Neural progenitor cell (in vitro differentiated cells): Measurements from ENCODE around the gene SDR39U1. TPM values are rescaled to one million over a fixed set of nuclear protein-coding genes. Genes with fewer than 3 reads are reported as not detected.

ENCODE experiments used
- DNase-seq: peaks from one replicate; pipeline ENCODE4 v3.0.0-alpha.2; 2016; ENCODE audit warnings: low spot score
- H2AFZ ChIP-seq: fragments of 200-600 bp; sonication (generic); replicated peaks from 2 replicates; pipeline ENCODE4 v1.6.1; 2016; ENCODE audit warnings: antibody characterized with exemption
- H3F3A ChIP-seq: fragments of 200-600 bp; sonication (generic); 2 replicates; pipeline ENCODE4 v1.6.1; 2016; ENCODE audit warnings: antibody characterized with exemption, low read depth
- H3K27ac ChIP-seq: fragments of 200-600 bp; sonication (generic); 2 replicates; pipeline ENCODE4 v1.5.1; 2016; ENCODE audit warnings: mild to moderate bottlenecking
- H3K27me3 ChIP-seq: fragments of 200-600 bp; sonication (generic); 2 replicates; pipeline ENCODE4 v1.6.1; 2016; ENCODE audit warnings: mild to moderate bottlenecking, moderate library complexity
- H3K36me3 ChIP-seq: fragments of 200-600 bp; sonication (generic); 2 replicates; pipeline ENCODE4 v1.5.1; 2016
- H3K4me1 ChIP-seq: fragments of 200-600 bp; sonication (generic); 2 replicates; pipeline ENCODE4 v1.6.1; 2016; ENCODE audit warnings: mixed run types
- H3K4me2 ChIP-seq: fragments of 200-600 bp; sonication (generic); 2 replicates; pipeline ENCODE4 v1.6.1; 2016
- H3K4me3 ChIP-seq: fragments of 200-600 bp; sonication (generic); 2 replicates; pipeline ENCODE4 v1.5.1; 2016
- H3K79me2 ChIP-seq: fragments of 200-600 bp; sonication (generic); 2 replicates; pipeline ENCODE4 v1.6.1; 2016; ENCODE audit warnings: low read depth
- H3K9ac ChIP-seq: fragments of 200-600 bp; sonication (generic); 2 replicates; pipeline ENCODE4 v1.6.1; 2016
- H3K9me3 ChIP-seq: fragments of 200-600 bp; sonication (generic); 2 replicates; pipeline ENCODE4 v1.5.1; 2016; ENCODE audit warnings: low read depth
- H4K20me1 ChIP-seq: fragments of 200-600 bp; sonication (generic); 2 replicates; pipeline ENCODE4 v1.6.1; 2016; ENCODE audit warnings: low read depth
- H3K27ac Mint-ChIP-seq: 3 replicates; pipeline ENCODE4 v1.8.0; 2021; ENCODE audit warnings: mixed read lengths
- H3K27me3 Mint-ChIP-seq: 2 replicates; pipeline ENCODE4 v1.8.0; 2022; ENCODE audit warnings: low read depth, mild to moderate bottlenecking, inconsistent platforms, moderate library complexity, mixed read lengths; ENCODE audit not compliant: insufficient read depth
- H3K36me3 Mint-ChIP-seq: 3 replicates; pipeline ENCODE4 v1.8.0; 2021; ENCODE audit warnings: mixed read lengths
- H3K4me1 Mint-ChIP-seq: 3 replicates; pipeline ENCODE4 v1.8.0; 2021; ENCODE audit warnings: mixed read lengths
- H3K4me3 Mint-ChIP-seq: 3 replicates; pipeline ENCODE4 v1.8.0; 2021; ENCODE audit warnings: mild to moderate bottlenecking, moderate library complexity, mixed read lengths
- H3K9me3 Mint-ChIP-seq: 3 replicates; pipeline ENCODE4 v1.8.0; 2020; ENCODE audit warnings: mixed read lengths
- EZH2 ChIP-seq: fragments of 200-600 bp; sonication (generic); IDR thresholded peaks from 2 replicates; pipeline ENCODE4 v1.6.1; 2017; ENCODE audit warnings: antibody characterized with exemption, mild to moderate bottlenecking, moderate library complexity
- EZH2phosphoT487 ChIP-seq: fragments of 200-600 bp; sonication (generic); IDR thresholded peaks from 2 replicates; pipeline ENCODE4 v1.6.1; 2017; ENCODE audit warnings: antibody characterized with exemption
- total RNA-seq: library from RNA; depleted of rRNA; stranded (reverse); fragments of >200 nt; gene quantifications from 2 replicates; pipeline ENCODE4 v1.2.3, GENCODE V29; 2015; ENCODE audit warnings: low replicate concordance
- TF ChIP-seq, protein P1 (sequence below): fragments of 200-600 bp; sonication (generic); IDR thresholded peaks from 2 replicates; pipeline ENCODE4 v1.5.1; 2017; ENCODE audit warnings: antibody characterized with exemption, mild to moderate bottlenecking

SDR39U1 gene
- total RNA-seq, 1 donor from 2014 or later, result 19.0 TPM

DNA sequence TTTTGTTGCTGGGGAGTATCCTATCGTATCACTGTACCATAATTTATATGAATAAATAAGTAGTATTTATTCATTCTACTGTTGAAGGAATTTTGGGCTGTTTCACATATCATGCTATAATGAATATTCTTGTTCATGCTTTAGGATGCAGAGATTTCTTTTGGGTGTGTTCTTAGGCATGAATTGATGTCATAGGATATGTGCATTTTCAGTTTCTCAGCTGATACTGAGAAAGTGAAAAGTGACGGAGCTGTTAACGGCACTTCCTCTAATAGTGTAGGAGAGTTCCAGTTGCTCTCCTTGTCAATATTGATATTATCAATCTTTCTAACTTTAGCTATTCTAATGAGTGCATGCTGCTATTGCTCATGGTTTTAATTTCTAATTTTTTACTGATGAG is 23.2 kb upstream of the SDR39U1 start:
- Mint-ChIP-seq H3K27ac (no peak overlapping the region), H3K36me3 (no peaks in the 10 kb centered on the region), H3K4me1 (no peaks in the 10 kb centered on the region), H3K27me3 (no peaks in the 10 kb centered on the region), H3K4me3 (no peak overlapping the region), H3K9me3 (peaks cover under 1% of the 10 kb centered on the region)
- Histone ChIP-seq H3K4me3 (no peak overlapping the region), H3K4me1 (no peaks in the 10 kb centered on the region), H3K9ac (no peak overlapping the region), H3K27me3 (no peaks in the 10 kb centered on the region), H3F3A (no peaks in the 10 kb centered on the region), H3K4me2 (no peak overlapping the region), H4K20me1 (no peaks in the 10 kb centered on the region), H3K27ac (no peak overlapping the region), H3K36me3 (no peaks in the 10 kb centered on the region), H2AFZ (no peak overlapping the region), H3K9me3 (no peaks in the 10 kb centered on the region), H3K79me2 (no peaks in the 10 kb centered on the region)
- no peak for TF ChIP-seq EZH2
- TF ChIP-seq EZH2phosphoT487, result no peak
- no peak for DNase-seq

DNA sequence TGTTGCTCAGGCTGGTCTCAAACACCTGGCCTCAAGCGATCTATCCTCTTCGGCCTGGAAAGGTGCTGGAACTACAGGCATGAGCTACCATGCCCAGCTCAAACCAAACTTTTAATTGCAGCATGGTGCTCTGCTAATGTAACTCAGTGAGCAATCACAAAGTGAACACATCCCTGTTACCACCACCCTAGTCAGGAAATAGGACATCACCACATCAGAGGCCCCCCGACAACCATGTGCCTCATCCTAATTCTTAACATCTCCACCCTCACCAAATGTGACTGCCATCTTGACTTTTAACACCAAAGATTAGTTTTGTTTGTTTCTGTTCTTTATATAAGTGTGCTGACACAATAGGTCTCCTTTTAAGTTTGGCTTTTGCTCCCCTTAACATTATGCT is 22.8 kb upstream of the SDR39U1 start:
- Histone ChIP-seq H3K9me3 (no peaks in the 10 kb centered on the region), H2AFZ (no peak overlapping the region), H3K4me3 (no peak overlapping the region), H3F3A (no peaks in the 10 kb centered on the region), H3K4me2 (no peak overlapping the region), H3K79me2 (no peaks in the 10 kb centered on the region), H4K20me1 (no peaks in the 10 kb centered on the region), H3K9ac (no peak overlapping the region), H3K27ac (no peak overlapping the region), H3K4me1 (no peaks in the 10 kb centered on the region), H3K27me3 (no peaks in the 10 kb centered on the region), H3K36me3 (no peaks in the 10 kb centered on the region)
- H3K27ac Mint-ChIP-seq, result no peak overlapping the region
- H3K36me3 Mint-ChIP-seq, result no peaks in the 10 kb centered on the region
- no peaks in the 10 kb centered on the region for H3K9me3 Mint-ChIP-seq
- H3K4me3 Mint-ChIP-seq, result no peak overlapping the region
- H3K4me1 Mint-ChIP-seq, result no peaks in the 10 kb centered on the region
- no peak for TF ChIP-seq EZH2
- no peak for TF ChIP-seq EZH2phosphoT487
- H3K27me3 Mint-ChIP-seq, result no peaks in the 10 kb centered on the region
- DNase-seq, result no peak

DNA sequence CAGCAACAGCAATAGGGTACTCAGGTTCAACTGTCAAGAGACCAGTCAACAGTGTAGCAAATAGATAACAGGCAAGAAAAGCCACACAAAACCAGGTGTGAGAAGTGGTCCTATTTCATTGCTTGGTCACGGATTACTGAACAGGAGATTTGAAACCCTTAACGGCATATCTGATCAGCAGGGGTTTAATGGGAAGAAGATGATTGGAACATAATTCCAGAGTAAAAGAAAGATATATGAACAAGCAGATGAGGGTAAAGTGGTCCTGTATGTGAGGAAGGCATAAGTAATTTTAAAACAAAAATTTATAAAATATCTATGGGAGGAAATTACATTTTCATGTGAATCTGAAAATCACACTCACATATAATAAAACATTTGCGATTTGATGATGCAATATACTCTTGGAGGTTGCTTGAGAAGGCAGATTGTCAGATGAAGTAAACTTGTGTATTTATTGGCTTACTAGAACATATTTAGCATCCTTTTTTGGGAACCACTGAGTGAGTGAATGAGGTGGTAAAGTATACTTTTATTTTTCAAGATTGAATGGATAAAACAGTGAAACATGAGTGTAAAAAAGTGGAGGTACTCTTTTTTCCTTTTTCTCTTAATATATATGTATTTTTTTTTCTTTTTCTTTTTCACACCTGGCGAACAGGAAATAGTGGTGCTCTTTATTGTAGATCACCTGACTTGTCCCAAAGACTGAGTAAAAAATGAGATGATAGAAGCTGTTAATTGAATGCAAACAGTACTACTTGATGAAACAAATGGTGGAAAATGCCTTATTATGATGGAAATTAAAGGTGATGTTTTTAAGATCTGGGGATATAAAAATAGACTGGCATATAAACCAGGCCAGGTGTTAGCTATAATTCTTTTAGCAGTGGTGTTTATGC is 21.6 kb upstream of the SDR39U1 start:
- Histone ChIP-seq H4K20me1 (no peaks in the 10 kb centered on the region), H3K27ac (no peak overlapping the region), H3K27me3 (no peaks in the 10 kb centered on the region), H3K4me1 (no peaks in the 10 kb centered on the region), H3K36me3 (no peaks in the 10 kb centered on the region), H2AFZ (no peak overlapping the region), H3K4me3 (no peak overlapping the region), H3K79me2 (no peaks in the 10 kb centered on the region), H3K4me2 (no peak overlapping the region), H3K9me3 (no peaks in the 10 kb centered on the region), H3K9ac (no peak overlapping the region), H3F3A (no peaks in the 10 kb centered on the region)
- no peak for DNase-seq
- Mint-ChIP-seq H3K27me3 (no peaks in the 10 kb centered on the region), H3K4me1 (no peaks in the 10 kb centered on the region), H3K4me3 (no peak overlapping the region), H3K27ac (no peak overlapping the region), H3K9me3 (no peaks in the 10 kb centered on the region), H3K36me3 (no peaks in the 10 kb centered on the region)
- no peak for TF ChIP-seq EZH2

DNA sequence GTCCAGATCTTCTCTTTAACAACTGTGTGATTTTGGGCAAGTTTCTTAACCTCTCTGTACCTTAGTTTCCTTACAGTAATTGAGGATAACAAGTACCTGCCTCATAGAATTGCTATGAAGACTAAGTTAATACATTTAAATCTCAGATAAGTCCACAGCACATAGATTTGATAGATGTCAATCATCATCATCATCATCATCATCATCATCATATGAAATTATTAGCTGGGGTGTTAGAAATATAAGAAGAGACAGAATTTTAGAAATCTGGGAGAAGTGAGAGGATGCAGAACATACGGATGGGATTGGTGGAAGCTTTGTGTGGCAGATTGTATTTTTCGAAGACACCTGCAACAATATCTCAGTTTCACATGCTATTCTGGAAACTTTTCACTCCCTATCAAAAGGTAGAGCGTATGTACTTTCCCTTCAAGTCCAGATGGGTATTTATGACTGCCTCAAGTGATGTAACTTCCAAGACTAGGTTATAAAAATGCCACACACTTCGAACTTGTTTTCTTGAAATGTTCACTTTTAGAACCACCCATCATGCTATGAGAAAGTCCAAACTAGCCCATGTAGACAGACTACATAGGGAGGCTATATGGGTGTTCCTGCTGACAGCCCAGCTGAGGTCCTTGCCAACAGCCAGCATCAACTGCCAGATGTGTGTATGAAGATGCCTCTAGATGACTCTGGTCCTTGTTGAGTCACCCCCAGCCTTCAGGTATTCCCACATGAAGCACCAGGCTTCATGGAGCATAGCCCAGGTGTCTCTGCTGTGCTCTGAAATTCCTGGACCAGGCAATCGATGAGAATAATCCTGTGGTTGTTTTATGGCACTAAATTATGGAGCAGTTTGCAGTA is 20.7 kb upstream of the SDR39U1 start:
- Histone ChIP-seq H3K4me2 (no peak overlapping the region), H2AFZ (no peak overlapping the region), H3K36me3 (no peaks in the 10 kb centered on the region), H4K20me1 (no peaks in the 10 kb centered on the region), H3K9me3 (no peaks in the 10 kb centered on the region), H3K4me1 (no peaks in the 10 kb centered on the region), H3K79me2 (no peaks in the 10 kb centered on the region), H3K4me3 (no peak overlapping the region), H3K9ac (no peak overlapping the region), H3F3A (no peaks in the 10 kb centered on the region), H3K27ac (no peak overlapping the region), H3K27me3 (no peaks in the 10 kb centered on the region)
- Mint-ChIP-seq H3K27me3 (no peaks in the 10 kb centered on the region), H3K9me3 (no peaks in the 10 kb centered on the region), H3K4me3 (no peak overlapping the region), H3K36me3 (no peaks in the 10 kb centered on the region), H3K4me1 (no peaks in the 10 kb centered on the region), H3K27ac (no peak overlapping the region)
- TF ChIP-seq, protein P1, sequence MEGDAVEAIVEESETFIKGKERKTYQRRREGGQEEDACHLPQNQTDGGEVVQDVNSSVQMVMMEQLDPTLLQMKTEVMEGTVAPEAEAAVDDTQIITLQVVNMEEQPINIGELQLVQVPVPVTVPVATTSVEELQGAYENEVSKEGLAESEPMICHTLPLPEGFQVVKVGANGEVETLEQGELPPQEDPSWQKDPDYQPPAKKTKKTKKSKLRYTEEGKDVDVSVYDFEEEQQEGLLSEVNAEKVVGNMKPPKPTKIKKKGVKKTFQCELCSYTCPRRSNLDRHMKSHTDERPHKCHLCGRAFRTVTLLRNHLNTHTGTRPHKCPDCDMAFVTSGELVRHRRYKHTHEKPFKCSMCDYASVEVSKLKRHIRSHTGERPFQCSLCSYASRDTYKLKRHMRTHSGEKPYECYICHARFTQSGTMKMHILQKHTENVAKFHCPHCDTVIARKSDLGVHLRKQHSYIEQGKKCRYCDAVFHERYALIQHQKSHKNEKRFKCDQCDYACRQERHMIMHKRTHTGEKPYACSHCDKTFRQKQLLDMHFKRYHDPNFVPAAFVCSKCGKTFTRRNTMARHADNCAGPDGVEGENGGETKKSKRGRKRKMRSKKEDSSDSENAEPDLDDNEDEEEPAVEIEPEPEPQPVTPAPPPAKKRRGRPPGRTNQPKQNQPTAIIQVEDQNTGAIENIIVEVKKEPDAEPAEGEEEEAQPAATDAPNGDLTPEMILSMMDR, result no peak
- TF ChIP-seq EZH2, result no peak
- no peak for TF ChIP-seq EZH2phosphoT487
- DNase-seq, result no peak
